Measurements from ENCODE around the gene BOLA1.
A peak's percentile ranks its signal among the peaks of the same experiment; 100 is the strongest.
"Not testable (repeated sequence)": the region's sequence is repeated elsewhere in the genome, so short reads cannot be mapped to it uniquely, and the experiment has no call there.

BOLA1 gene

GRCh38 chr1:149932474-149932873, 33.1 kb downstream of the BOLA1 start:
- no peak for DNase-seq

- DNase-seq, result no peak
These were observed 33.8 kb downstream of the BOLA1 start for GRCh38 chr1:149933208-149933607.

- DNase-seq, result no peak
These were observed 35.0 kb downstream of the BOLA1 start for GRCh38 chr1:149934356-149934755.

GRCh38 chr1:149936170-149936991, 37.0 kb downstream of the BOLA1 start, which contains the start of gene MTMR11:
TSS of gene MTMR11 (minus strand) at chr1:149936879. CDS start at chr1:149936647, 232 bp downstream.
- DNase-seq, result peak in 1 of 3 experiments; percentile 55

GRCh38 chr1:149936992-149937705, 37.8 kb downstream of the BOLA1 start:
- DNase-seq, result peak in 1 of 3 experiments; percentile 86

- no peak for DNase-seq
These were observed 38.4 kb downstream of the BOLA1 start for GRCh38 chr1:149937759-149938158.

GRCh38 chr1:149938668-149939003, 39.3 kb downstream of the BOLA1 start:
- not testable (repeated sequence) for DNase-seq

- no peak for DNase-seq
These were observed 41.1 kb downstream of the BOLA1 start for GRCh38 chr1:149940427-149940826.

GRCh38 chr1:149942207-149942606, 42.8 kb downstream of the BOLA1 start:
- peak in 2 of 3 experiments; percentile 11 to 39 for DNase-seq

GRCh38 chr1:149942885-149943284, 43.5 kb downstream of the BOLA1 start:
- no peak for DNase-seq

- no peak for DNase-seq
These were observed 45.8 kb downstream of the BOLA1 start for GRCh38 chr1:149945206-149945605.

- DNase-seq, result no peak
These were observed 50.5 kb downstream of the BOLA1 start for GRCh38 chr1:149949911-149950310.
